Activated CD4-positive, alpha-beta memory T cell treated with anti-CD3 and anti-CD28 coated beads for 36 hours (primary cell): Measurements from ENCODE around the gene GAS2L1. TPM values are rescaled to one million over a fixed set of nuclear protein-coding genes. Genes with fewer than 3 reads are reported as not detected.

Source experiments
- CTCF ChIA-PET: fragments of 350-600 bp; sonication (Branson Sonifier 250); formaldehyde crosslinking; loops from one replicate; lab custom pipeline; 2021; ENCODE audit warnings: antibody characterized with exemption, inconsistent platforms; lab: Charles Lee
- POLR2A ChIA-PET: fragments of 350-600 bp; sonication (Branson Sonifier 250); formaldehyde crosslinking; loops from one replicate; lab custom pipeline; 2021; ENCODE audit warnings: antibody characterized with exemption; lab: Charles Lee
- DNase-seq: peaks from one replicate; pipeline ENCODE4 v3.0.0-alpha.2; 2020
- H3K27ac Mint-ChIP-seq: one replicate; pipeline ENCODE4 v1.8.0; 2021; ENCODE audit warnings: mixed read lengths
- H3K27me3 Mint-ChIP-seq: one replicate; pipeline ENCODE4 v1.8.0; 2021; ENCODE audit warnings: mixed read lengths
- H3K36me3 Mint-ChIP-seq: one replicate; pipeline ENCODE4 v1.8.0; 2021; ENCODE audit warnings: mixed read lengths
- H3K4me1 Mint-ChIP-seq: one replicate; pipeline ENCODE4 v1.8.0; 2021; ENCODE audit warnings: low read depth, mixed read lengths
- H3K4me3 Mint-ChIP-seq: one replicate; pipeline ENCODE4 v1.8.0; 2021; ENCODE audit warnings: mild to moderate bottlenecking, mixed read lengths
- H3K9me3 Mint-ChIP-seq: one replicate; pipeline ENCODE4 v1.8.0; 2021; ENCODE audit warnings: mixed read lengths
- intact Hi-C: fragments of 100-400 bp; cut with micrococcal nuclease; formaldehyde crosslinking; loops from one replicate; pipeline ENCODE4 v1.15.1; 2023
- total RNA-seq, 2 experiments: library from RNA; stranded (reverse); gene quantifications; one replicate each; pipeline ENCODE4 v1.2.3, GENCODE V29; 2021

Gene GAS2L1
- total RNA-seq, 2 experiments from 2014 or later: 1.3 to 1.4 TPM

- Mint-ChIP-seq H3K27ac (no peak overlapping the region), H3K36me3 (peaks cover 69% of the 10 kb centered on the region), H3K27me3 (no peaks in the 10 kb centered on the region), H3K9me3 (no peaks in the 10 kb centered on the region), H3K4me1 (peaks cover 16% of the 10 kb centered on the region), H3K4me3 (no peak overlapping the region)
- intact Hi-C loops: no loop called here
- no peak for DNase-seq
- CTCF ChIA-PET: no interaction called here
- POLR2A ChIA-PET: no interaction called here
Measured at GRCh38 chr22:29284196-29284595, 22.3 kb upstream of the GAS2L1 start.

GRCh38 chr22:29288837-29289236 lies 17.6 kb upstream of the GAS2L1 start:
- no peaks in the 10 kb centered on the region for H3K9me3 Mint-ChIP-seq
- intact Hi-C loops: no loop called here
- ChIA-PET POLR2A (interaction anchor here (1.7 to 1.8 kb wide), 2 partner anchors 12 to 19 kb away, joined by 4 to 5 read pairs; no protein-coding TSS in a partner anchor), CTCF (interaction anchor here (1.1 kb wide), 1 partner anchor 17 kb away, joined by 4 read pairs; the partner anchor contains the start of gene GAS2L1)
- H3K4me3 Mint-ChIP-seq: no peak overlapping the region
- peak overlapping the region; percentile 24 for H3K27ac Mint-ChIP-seq
- H3K4me1 Mint-ChIP-seq: peaks cover 13% of the 10 kb centered on the region
- H3K27me3 Mint-ChIP-seq: no peaks in the 10 kb centered on the region
- DNase-seq: no peak
- peaks cover 61% of the 10 kb centered on the region for H3K36me3 Mint-ChIP-seq

- Mint-ChIP-seq H3K27ac (no peak overlapping the region), H3K9me3 (no peaks in the 10 kb centered on the region), H3K4me3 (no peak overlapping the region), H3K36me3 (peaks cover 62% of the 10 kb centered on the region), H3K4me1 (peaks cover 13% of the 10 kb centered on the region), H3K27me3 (no peaks in the 10 kb centered on the region)
- POLR2A ChIA-PET: no interaction called here
- CTCF ChIA-PET: no interaction called here
- no peak for DNase-seq
- intact Hi-C loops: no loop called here
Measured at GRCh38 chr22:29290061-29290460, 16.4 kb upstream of the GAS2L1 start.

- CTCF ChIA-PET: no interaction called here
- Mint-ChIP-seq H3K4me1 (peaks cover 13% of the 10 kb centered on the region), H3K9me3 (no peaks in the 10 kb centered on the region), H3K36me3 (peaks cover 65% of the 10 kb centered on the region), H3K27ac (no peak overlapping the region), H3K27me3 (no peaks in the 10 kb centered on the region), H3K4me3 (no peak overlapping the region)
- intact Hi-C loops: no loop called here
- no peak for DNase-seq
- POLR2A ChIA-PET: no interaction called here
Measured at GRCh38 chr22:29291215-29291614, 15.2 kb upstream of the GAS2L1 start.

- Mint-ChIP-seq H3K36me3 (peaks cover 64% of the 10 kb centered on the region), H3K27ac (no peak overlapping the region)
- CTCF ChIA-PET: no interaction called here
Measured at GRCh38 chr22:29292379-29292778, 14.1 kb upstream of the GAS2L1 start.

GRCh38 chr22:29298641-29299040 lies 7.8 kb upstream of the GAS2L1 start:
- intact Hi-C loops: no loop called here
- no peaks in the 10 kb centered on the region for H3K4me1 Mint-ChIP-seq
- no peaks in the 10 kb centered on the region for H3K9me3 Mint-ChIP-seq
- DNase-seq: no peak
- no peak overlapping the region for H3K4me3 Mint-ChIP-seq
- no peaks in the 10 kb centered on the region for H3K27me3 Mint-ChIP-seq
- H3K36me3 Mint-ChIP-seq: peaks cover 50% of the 10 kb centered on the region
- H3K27ac Mint-ChIP-seq: no peak overlapping the region
- ChIA-PET CTCF (no interaction called here), POLR2A (no interaction called here)

More at GRCh38 chr22:29292379-29292778, 14.1 kb upstream of the GAS2L1 start:
- Mint-ChIP-seq H3K9me3 (no peaks in the 10 kb centered on the region), H3K4me1 (peaks cover 8% of the 10 kb centered on the region), H3K27me3 (no peaks in the 10 kb centered on the region), H3K4me3 (no peak overlapping the region)
- intact Hi-C loops: no loop called here
- DNase-seq: no peak
- POLR2A ChIA-PET: no interaction called here

- Mint-ChIP-seq H3K4me1 (no peaks in the 10 kb centered on the region), H3K27me3 (peaks cover 1% of the 10 kb centered on the region), H3K27ac (peak overlapping the region; percentile 34), H3K36me3 (peaks cover 48% of the 10 kb centered on the region), H3K4me3 (no peak overlapping the region), H3K9me3 (no peaks in the 10 kb centered on the region)
- ChIA-PET POLR2A (no interaction called here), CTCF (no interaction called here)
- no peak for DNase-seq
- intact Hi-C loops: no loop called here
Measured at GRCh38 chr22:29299136-29299900, 7.1 kb upstream of the GAS2L1 start.

- Mint-ChIP-seq H3K9me3 (no peaks in the 10 kb centered on the region), H3K4me1 (no peaks in the 10 kb centered on the region), H3K36me3 (peaks cover 44% of the 10 kb centered on the region), H3K27ac (no peak overlapping the region), H3K4me3 (no peak overlapping the region), H3K27me3 (peaks cover 7% of the 10 kb centered on the region)
- DNase-seq: no peak
- intact Hi-C loops: no loop called here
- CTCF ChIA-PET: no interaction called here
- POLR2A ChIA-PET: no interaction called here
Measured at GRCh38 chr22:29300467-29300806, 6.0 kb upstream of the GAS2L1 start.

- no peaks in the 10 kb centered on the region for H3K9me3 Mint-ChIP-seq
- ChIA-PET POLR2A (interaction anchor here (1.1 kb wide), 1 partner anchor 13 kb away, joined by 4 read pairs; no protein-coding TSS in a partner anchor), CTCF (no interaction called here)
- H3K4me3 Mint-ChIP-seq: no peak overlapping the region
- H3K27ac Mint-ChIP-seq: no peak overlapping the region
- peaks cover 2% of the 10 kb centered on the region for H3K4me1 Mint-ChIP-seq
- H3K36me3 Mint-ChIP-seq: peaks cover 38% of the 10 kb centered on the region
- intact Hi-C loops: no loop called here
- no peak for DNase-seq
- H3K27me3 Mint-ChIP-seq: peaks cover 10% of the 10 kb centered on the region
Measured at GRCh38 chr22:29300807-29301601, 5.4 kb upstream of the GAS2L1 start.

- intact Hi-C loops: no loop called here
- Mint-ChIP-seq H3K4me3 (no peak overlapping the region), H3K36me3 (peaks cover 33% of the 10 kb centered on the region), H3K4me1 (peaks cover 2% of the 10 kb centered on the region), H3K27me3 (peaks cover 11% of the 10 kb centered on the region), H3K27ac (no peak overlapping the region), H3K9me3 (no peaks in the 10 kb centered on the region)
- CTCF ChIA-PET: no interaction called here
- no peak for DNase-seq
- POLR2A ChIA-PET: interaction anchor here (1.1 kb wide), 1 partner anchor 13 kb away, joined by 4 read pairs; no protein-coding TSS in a partner anchor
Measured at GRCh38 chr22:29301716-29302401, 4.6 kb upstream of the GAS2L1 start.

GRCh38 chr22:29302402-29302680 lies 4.1 kb upstream of the GAS2L1 start:
- DNase-seq: no peak
- peaks cover 29% of the 10 kb centered on the region for H3K36me3 Mint-ChIP-seq
- no peak overlapping the region for H3K4me3 Mint-ChIP-seq
- no peak overlapping the region for H3K27ac Mint-ChIP-seq
- H3K27me3 Mint-ChIP-seq: peaks cover 11% of the 10 kb centered on the region
- H3K4me1 Mint-ChIP-seq: peaks cover 3% of the 10 kb centered on the region
- ChIA-PET CTCF (no interaction called here), POLR2A (no interaction called here)
- intact Hi-C loops: no loop called here
- H3K9me3 Mint-ChIP-seq: no peaks in the 10 kb centered on the region
